Stimulated activated CD8-positive, alpha-beta memory T cell treated with anti-CD3 and anti-CD28 coated beads, Interleukin-4, amount 100 ng/mL, for 4 hours (primary cell): ENCODE measurements around the gene RXFP4.
A peak's percentile ranks its signal among the peaks of the same experiment; 100 is the strongest.
"Not testable (repeated sequence)": the region's sequence is repeated elsewhere in the genome, so short reads cannot be mapped to it uniquely, and the experiment has no call there.

Experiments used
- DNase-seq, 2 donors: peaks; one replicate each; pipeline ENCODE4 v3.0.0-alpha.2; 2020; ENCODE audit warnings: low read depth in 2 of 2, low spot score in 1 of 2

RXFP4 gene

DNA sequence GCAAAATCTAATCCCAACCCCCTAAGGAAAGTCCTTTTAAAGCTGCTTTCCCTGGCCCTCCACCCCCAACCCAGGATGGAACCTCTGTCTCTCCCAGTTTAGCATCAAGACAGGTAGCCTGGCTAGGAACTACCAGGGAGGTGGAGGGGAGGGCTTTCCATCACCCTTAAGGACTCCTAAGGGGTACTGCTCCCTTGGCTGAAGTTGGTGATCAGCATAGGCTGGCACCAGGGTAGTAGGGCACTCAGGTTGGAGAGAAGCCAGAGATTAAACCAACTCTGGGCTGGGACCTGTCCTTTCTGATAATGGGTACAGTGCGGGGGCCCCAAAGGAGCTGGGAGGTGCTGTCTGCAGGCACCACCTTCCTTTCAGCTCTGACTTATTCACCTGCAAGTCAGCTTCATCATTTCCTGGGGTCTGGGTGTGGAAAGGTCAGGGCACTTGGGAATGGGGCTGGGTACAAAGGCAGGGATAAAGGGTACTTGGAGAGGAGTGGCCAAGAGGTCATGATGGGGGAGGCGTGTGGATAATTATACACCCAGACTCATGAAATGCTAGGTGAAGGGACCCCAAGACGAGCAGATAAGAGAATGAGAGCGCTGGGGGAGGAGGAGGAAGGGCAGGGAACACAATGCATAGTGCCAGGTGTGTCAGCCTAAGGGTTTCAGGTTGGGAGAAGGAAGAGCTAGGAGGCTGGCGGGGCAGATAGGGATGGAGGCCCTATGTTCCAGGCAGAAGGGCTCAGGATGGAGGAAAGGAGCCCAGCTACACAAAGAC is 35.7 kb downstream of the RXFP4 start:
- no peak for DNase-seq

GRCh38 chr1:155977690-155978324 is 36.4 kb downstream of the RXFP4 start:
- peak; percentile 60 to 71 for DNase-seq

DNA sequence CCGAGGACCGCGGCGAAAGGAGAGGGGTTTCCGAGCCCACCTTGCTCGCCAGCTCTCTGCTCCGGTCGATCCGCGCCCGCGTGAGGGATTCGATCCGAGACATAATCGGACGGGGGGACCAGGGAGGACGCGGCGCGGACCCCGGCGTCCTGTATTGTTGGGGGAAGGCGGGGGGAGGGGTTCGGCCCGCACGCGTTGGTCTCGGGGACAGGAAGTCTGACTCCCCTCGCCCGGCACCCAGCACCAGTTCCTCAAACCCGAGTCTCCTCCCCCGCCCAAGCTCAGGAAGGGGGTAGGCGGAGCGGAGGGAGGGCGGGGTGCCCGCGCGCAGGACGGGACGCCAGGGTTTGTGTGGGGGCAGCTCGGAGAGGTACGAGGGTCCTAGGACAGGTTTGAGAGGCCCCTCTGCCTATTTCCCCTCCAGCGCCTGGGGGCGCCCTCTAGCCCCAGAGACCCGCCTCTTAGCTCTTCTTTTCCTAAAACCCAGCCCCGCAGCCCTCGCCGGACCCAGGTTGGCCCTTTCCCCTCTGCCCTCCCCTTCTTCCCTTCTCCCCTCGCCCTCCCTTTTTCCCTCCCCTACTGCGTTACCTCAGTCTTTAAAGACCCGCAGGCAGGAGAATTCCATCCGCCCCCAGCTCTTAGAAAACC is 37.0 kb downstream of the RXFP4 start, which contains the start of gene ARHGEF2:
Gene ARHGEF2 (minus strand): TSS at position 223 of the 648 bp plus-strand sequence. CDS start 120 bp downstream, at position 103.
- peak; percentile 61 to 82 for DNase-seq

DNA sequence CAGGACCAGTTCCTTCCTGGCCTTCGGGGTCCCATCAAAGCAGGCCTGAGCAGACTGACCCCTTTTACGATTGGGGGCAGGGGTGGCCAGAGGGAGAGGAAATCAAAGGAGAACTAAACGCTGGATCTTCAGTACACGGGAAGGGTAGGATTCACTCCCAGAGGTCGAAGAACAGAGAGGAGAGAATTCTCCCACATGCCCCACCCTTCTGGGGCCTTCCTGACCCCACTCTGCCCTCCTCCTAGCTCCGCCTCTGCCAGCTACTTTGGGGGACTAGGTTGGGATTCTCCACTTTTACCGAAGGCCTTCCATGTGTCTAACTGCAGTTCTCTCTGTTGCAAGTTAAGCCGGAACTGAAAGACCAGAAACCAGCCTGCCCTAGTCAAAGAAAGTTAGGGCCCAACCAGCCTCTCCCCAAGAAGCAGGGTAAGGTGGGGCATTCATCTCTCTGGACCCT is 37.6 kb downstream of the RXFP4 start:
- DNase-seq: no peak

DNA sequence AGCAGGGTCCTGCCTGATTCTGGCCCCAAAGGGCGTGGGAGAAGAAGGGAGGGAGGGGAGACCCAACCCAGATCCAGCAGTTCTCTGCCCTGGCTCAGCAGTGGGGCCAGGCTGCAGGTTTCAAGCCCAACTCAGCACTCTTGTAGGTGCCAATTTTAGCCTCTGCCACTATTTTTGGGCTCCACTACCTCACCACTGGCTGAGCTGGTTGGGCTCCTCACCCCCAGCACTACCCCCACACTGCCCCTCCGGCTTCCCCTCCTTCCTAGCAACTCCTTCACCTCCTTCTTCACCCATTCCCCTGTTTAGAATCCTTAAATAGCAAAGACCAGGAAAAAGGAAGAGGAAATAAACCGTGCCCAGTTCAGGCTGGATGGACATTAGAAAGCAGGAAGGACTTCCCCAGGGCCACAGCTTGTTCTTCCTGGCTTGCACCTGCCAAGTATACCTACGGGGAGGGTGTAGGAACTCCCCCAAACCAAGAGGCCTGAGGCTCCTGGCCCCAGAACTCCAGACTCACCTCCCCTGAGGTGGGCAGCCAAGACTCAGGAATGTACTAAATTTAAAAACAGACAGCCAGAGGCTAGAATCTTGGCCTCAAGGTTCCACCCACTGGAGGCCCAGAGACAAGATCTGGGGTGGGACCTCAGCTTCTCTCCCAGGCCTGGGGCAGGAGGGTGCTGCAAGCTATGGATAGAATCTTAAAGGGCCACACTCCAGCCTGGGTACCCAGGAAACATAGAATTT is 38.3 kb downstream of the RXFP4 start:
- DNase-seq: no peak

DNA sequence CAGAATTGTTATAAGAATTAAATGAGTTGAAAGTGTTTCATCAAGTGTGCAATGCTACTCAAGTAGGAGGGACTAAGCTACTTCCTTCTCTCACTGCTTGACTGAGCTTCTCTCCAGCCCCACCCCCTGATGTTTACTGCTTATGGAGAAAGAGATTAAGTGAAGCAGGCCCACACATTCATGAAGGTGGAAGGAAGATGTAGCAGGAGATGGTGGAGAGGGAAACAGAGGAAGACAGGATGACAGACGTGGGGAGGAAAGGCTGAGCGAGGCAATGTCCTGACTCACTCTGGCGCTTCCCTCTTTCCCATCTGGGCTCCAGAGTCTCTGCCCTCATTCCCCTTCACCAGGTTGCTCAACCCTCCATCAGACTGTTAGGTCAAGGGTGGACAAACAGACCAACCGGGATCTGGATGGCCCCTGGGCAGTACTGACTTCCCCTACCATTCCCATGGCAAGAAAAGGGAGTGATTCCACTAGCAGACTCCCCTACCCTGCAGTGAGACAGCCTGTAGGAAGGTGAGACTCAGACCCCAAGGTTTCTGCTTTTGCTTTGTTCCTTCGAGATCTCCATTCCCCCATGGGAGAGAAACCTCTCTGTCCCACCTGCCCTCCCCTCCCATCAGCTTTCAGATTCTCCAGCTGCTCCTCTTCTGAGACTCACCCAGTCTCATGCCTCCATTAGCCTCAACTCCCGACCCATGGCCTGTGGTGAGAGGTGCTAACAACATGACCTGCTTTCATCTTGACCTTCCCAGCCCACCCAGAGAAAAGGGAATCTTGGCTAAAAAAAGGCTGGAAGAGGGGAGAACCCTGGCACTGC is 40.0 kb downstream of the RXFP4 start:
- DNase-seq: no peak

GRCh38 chr1:155982106-155982505 is 40.7 kb downstream of the RXFP4 start:
- no peak for DNase-seq

DNA sequence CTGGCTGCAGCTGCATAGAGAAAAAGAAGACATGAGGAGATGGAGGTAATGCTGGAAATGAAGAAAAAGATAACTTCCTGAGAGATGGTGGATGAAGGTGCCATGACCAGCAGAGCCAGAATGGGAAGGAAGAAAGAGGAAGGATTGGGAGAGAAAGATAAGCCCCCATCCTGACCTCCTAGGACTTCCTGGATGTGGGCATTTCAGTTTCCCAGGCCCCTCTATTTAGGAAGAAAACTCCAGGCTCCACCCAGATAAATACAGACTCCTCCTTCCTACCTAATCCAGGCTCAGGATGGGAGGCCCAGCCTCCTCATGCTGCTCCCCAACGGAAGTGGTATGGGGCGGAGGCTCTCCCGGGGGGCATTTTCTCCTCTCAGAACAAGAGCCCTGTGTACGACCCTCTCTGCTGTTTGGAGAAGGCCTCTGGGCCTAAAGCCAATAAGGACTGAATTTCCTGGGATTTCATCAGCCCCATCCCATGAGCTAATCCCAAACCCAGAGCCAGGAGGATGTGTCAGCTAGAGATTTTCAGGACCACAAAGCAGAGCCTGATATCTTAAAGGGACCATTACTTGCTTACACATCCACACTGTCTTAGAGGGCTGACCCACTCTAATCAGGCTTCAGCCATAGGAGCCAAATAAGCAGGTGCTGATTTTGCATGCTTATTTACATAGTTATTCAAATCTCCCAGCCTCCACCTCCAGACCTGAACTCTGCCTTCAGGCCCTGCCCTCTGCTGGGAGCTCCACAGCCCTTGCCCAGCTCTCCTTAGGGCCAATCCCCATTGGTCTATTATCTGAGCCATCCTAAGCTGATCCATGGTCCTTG is 42.0 kb downstream of the RXFP4 start:
- DNase-seq: no peak

DNA sequence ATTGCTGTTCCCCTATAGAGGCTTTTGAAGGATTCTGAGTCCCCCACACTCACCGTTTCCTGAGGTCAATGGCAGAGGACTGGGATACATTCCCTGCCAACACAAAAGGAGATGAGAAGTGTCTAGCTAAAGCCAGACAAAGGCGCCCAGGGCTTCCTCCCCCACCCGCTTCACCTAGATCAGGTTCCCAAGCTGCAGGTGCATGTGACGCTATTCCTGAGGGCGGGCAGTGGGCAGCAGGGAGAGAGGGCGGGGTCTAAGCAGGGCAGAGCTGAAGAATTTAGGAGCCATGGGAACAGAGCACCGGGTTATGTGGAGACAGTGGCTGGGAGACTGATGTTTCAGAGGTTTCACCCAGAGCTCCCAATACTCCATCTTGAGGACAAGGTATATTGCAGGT is 42.9 kb downstream of the RXFP4 start:
- DNase-seq: no peak

DNA sequence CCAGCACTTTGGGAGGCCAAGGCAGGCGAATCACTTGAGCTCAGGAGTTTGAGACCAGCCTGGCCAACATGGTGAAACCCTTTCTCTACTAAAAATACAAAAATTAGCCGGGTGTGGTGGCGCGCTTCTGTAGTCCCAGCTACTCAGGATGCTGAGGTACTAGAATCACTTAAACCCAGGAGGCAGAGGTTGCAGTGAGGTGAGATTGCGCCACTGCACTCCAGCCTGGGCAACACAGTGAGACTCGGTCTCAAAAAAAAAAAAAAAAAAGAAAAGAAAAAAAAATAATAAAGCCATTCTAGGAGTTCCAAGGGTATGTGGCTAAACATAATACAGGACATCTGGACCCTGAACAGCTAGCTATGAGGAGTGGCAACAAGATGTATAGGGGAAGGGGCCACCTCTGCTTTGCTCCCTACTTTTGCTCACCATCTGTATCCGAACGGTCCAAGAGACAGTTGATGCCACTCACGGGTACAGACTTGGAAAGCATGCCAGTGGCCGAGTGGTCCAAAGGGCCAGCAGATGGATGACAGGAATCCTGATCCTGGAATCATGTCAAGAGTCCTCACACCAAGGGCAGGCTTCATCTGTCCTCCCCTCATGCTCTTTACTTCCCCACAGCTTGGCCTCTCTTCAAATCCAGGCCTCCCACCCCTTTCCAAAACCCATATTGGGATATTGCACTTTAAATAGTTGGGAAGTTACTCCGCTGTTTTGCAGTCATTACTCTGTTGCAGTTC is 43.6 kb downstream of the RXFP4 start:
- DNase-seq: not testable (repeated sequence)

DNA sequence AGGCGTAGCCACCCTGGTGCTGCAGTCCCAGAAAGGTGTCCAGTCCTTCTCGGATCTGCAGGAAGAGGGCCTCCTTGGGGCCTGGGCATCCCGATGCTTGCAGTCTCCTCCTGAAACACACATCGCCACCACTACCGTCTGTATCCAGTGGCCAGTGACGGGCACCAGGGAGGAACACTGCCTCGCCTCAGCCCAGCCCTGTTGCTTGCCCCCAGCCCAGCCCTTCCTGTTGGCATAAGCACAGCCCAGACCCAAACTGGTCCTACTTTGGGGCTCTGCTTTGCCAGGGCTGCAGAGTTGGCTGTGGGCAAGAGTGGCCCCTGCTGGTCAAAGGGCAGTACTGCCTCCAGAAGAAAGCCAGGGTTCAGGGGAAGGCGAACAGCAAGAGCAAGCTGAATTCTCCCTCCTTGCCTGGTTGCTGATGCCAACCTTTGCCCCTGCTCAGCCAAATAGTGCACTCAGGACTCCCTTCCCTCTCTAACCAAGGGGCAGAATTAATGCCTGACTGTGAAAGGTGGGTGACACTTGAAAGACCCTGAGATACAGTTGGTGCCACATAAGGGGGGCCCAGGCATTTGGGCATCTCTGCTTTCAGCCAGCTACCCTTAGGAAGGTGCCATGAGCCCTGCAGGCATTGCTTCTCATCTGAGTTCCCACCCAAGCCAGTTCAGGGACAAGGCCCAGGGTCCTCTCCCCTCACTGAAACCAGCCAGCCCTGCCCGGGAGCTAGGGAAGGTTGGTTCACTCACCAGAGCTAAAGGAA is 48.0 kb downstream of the RXFP4 start:
- DNase-seq: peak in 1 of 2 donors; percentile 53

- DNase-seq: no peak
Observed at GRCh38 chr1:155990005-155990739, 48.7 kb downstream of the RXFP4 start.
